Lower leg skin (tissue), 3 donors: Measurements from ENCODE around the gene TTF2.

Experiments
- POLR2A ChIP-seq, 2 donors: fragments of 450-650 bp; IDR thresholded peaks; one replicate each; pipeline ENCODE4 v1.6.1; 2016 to 2017; ENCODE audit warnings: antibody characterized with exemption in 2 of 2, mild to moderate bottlenecking in 1 of 2, moderate library complexity in 1 of 2
- TF ChIP-seq, protein P1 (sequence below), 3 donors: fragments of 450-650 bp; IDR thresholded peaks; one replicate each; pipeline ENCODE4 v1.5.1; 2016; ENCODE audit warnings: antibody characterized with exemption in 3 of 3, mild to moderate bottlenecking in 3 of 3, moderate library complexity in 2 of 3

DNA sequence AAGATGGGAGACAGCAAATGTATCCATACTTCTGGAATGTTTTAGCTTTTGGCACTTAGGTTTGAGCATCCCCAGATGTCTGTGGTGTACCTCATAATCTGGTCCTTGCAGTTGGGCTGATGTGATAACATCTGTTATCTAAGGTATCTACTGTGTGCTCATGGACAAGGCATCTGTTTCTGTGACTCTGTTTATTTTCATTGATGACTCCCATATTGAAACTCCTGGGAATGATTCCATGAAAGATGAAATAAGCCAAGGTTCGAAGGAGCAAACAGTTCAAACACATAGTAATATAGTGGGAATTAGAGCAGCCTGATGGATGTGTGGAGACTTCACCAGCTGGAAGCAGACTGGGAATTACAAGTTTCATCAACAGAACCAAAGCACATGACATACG lies 82.1 kb downstream of the TTF2 start:
- TF ChIP-seq, protein P1, sequence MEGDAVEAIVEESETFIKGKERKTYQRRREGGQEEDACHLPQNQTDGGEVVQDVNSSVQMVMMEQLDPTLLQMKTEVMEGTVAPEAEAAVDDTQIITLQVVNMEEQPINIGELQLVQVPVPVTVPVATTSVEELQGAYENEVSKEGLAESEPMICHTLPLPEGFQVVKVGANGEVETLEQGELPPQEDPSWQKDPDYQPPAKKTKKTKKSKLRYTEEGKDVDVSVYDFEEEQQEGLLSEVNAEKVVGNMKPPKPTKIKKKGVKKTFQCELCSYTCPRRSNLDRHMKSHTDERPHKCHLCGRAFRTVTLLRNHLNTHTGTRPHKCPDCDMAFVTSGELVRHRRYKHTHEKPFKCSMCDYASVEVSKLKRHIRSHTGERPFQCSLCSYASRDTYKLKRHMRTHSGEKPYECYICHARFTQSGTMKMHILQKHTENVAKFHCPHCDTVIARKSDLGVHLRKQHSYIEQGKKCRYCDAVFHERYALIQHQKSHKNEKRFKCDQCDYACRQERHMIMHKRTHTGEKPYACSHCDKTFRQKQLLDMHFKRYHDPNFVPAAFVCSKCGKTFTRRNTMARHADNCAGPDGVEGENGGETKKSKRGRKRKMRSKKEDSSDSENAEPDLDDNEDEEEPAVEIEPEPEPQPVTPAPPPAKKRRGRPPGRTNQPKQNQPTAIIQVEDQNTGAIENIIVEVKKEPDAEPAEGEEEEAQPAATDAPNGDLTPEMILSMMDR (IDR thresholded peaks at IDR 0.05) = no peak
- TF ChIP-seq POLR2A (IDR thresholded peaks at IDR 0.05) = no peak
